ENCODE measurements around the gene DLGAP1. TPM values are rescaled to one million over a fixed set of nuclear protein-coding genes. Genes with fewer than 3 reads are reported as not detected.

The DLGAP1 gene
- total RNA-seq, 2 experiments from 2014 or later: 0.53 to 1.5 TPM

GRCh38 chr18:3827236-3827845 is 627.8 kb downstream of the DLGAP1 start:
- DNase-seq: no peak
- ChIA-PET POLR2A (no interaction called here), CTCF (no interaction called here)
- H3K36me3 Mint-ChIP-seq (ENCODE audit: low read depth): no peaks in the 10 kb centered on the region
- H3K9me3 Mint-ChIP-seq: no peaks in the 10 kb centered on the region
- no peaks in the 10 kb centered on the region for H3K4me1 Mint-ChIP-seq
- H3K27me3 Mint-ChIP-seq: no peaks in the 10 kb centered on the region
- H3K4me3 Mint-ChIP-seq: no peak overlapping the region
- no peak overlapping the region for H3K27ac Mint-ChIP-seq

GRCh38 chr18:3826021-3826420 is 629.1 kb downstream of the DLGAP1 start:
- Mint-ChIP-seq H3K36me3 (ENCODE audit: low read depth) (no peaks in the 10 kb centered on the region), H3K4me3 (no peak overlapping the region), H3K27ac (no peak overlapping the region), H3K4me1 (no peaks in the 10 kb centered on the region), H3K9me3 (no peaks in the 10 kb centered on the region), H3K27me3 (no peaks in the 10 kb centered on the region)
- ChIA-PET CTCF (no interaction called here), POLR2A (no interaction called here)
- DNase-seq: no peak

GRCh38 chr18:3824101-3824500 is 631.0 kb downstream of the DLGAP1 start:
- Mint-ChIP-seq H3K4me1 (no peaks in the 10 kb centered on the region), H3K9me3 (no peaks in the 10 kb centered on the region), H3K27ac (no peak overlapping the region), H3K4me3 (no peak overlapping the region), H3K27me3 (peaks cover 3% of the 10 kb centered on the region), H3K36me3 (ENCODE audit: low read depth) (no peaks in the 10 kb centered on the region)
- DNase-seq: no peak
- CTCF ChIA-PET: no interaction called here
- POLR2A ChIA-PET: no interaction called here

- Mint-ChIP-seq H3K27me3 (peaks cover 3% of the 10 kb centered on the region), H3K4me3 (no peak overlapping the region), H3K4me1 (no peaks in the 10 kb centered on the region), H3K36me3 (ENCODE audit: low read depth) (no peaks in the 10 kb centered on the region), H3K27ac (no peak overlapping the region), H3K9me3 (no peaks in the 10 kb centered on the region)
- ChIA-PET POLR2A (no interaction called here), CTCF (no interaction called here)
- no peak for DNase-seq
Measured at GRCh38 chr18:3823073-3823472, 632.0 kb downstream of the DLGAP1 start.

GRCh38 chr18:3821524-3821923 is 633.6 kb downstream of the DLGAP1 start:
- H3K4me3 Mint-ChIP-seq: no peak overlapping the region
- ChIA-PET CTCF (no interaction called here), POLR2A (no interaction called here)
- H3K27me3 Mint-ChIP-seq: peaks cover 3% of the 10 kb centered on the region
- H3K4me1 Mint-ChIP-seq: no peaks in the 10 kb centered on the region
- no peaks in the 10 kb centered on the region for H3K36me3 Mint-ChIP-seq (ENCODE audit: low read depth)
- DNase-seq: no peak
- no peaks in the 10 kb centered on the region for H3K9me3 Mint-ChIP-seq
- no peak overlapping the region for H3K27ac Mint-ChIP-seq

- H3K4me1 Mint-ChIP-seq: no peaks in the 10 kb centered on the region
- no peaks in the 10 kb centered on the region for H3K36me3 Mint-ChIP-seq (ENCODE audit: low read depth)
- H3K9me3 Mint-ChIP-seq: no peaks in the 10 kb centered on the region
- ChIA-PET POLR2A (no interaction called here), CTCF (no interaction called here)
- no peak overlapping the region for H3K4me3 Mint-ChIP-seq
- H3K27ac Mint-ChIP-seq: no peak overlapping the region
- peaks cover 8% of the 10 kb centered on the region for H3K27me3 Mint-ChIP-seq
- no peak for DNase-seq
Measured at GRCh38 chr18:3819961-3820360, 635.1 kb downstream of the DLGAP1 start.

- POLR2A ChIA-PET: no interaction called here
- peaks cover 8% of the 10 kb centered on the region for H3K27me3 Mint-ChIP-seq
- no peak for DNase-seq
- H3K4me3 Mint-ChIP-seq: no peak overlapping the region
- no peak overlapping the region for H3K27ac Mint-ChIP-seq
- no peaks in the 10 kb centered on the region for H3K4me1 Mint-ChIP-seq
- no peaks in the 10 kb centered on the region for H3K9me3 Mint-ChIP-seq
- H3K36me3 Mint-ChIP-seq (ENCODE audit: low read depth): no peaks in the 10 kb centered on the region
- CTCF ChIA-PET: no interaction called here
Measured at GRCh38 chr18:3816610-3817363, 638.3 kb downstream of the DLGAP1 start.

GRCh38 chr18:3815991-3816390 is 639.1 kb downstream of the DLGAP1 start:
- no peak overlapping the region for H3K27ac Mint-ChIP-seq
- H3K9me3 Mint-ChIP-seq: no peaks in the 10 kb centered on the region
- DNase-seq: no peak
- POLR2A ChIA-PET: no interaction called here
- CTCF ChIA-PET: no interaction called here
- no peak overlapping the region for H3K4me3 Mint-ChIP-seq
- H3K36me3 Mint-ChIP-seq (ENCODE audit: low read depth): no peaks in the 10 kb centered on the region
- no peaks in the 10 kb centered on the region for H3K4me1 Mint-ChIP-seq
- H3K27me3 Mint-ChIP-seq: peaks cover 8% of the 10 kb centered on the region

- Mint-ChIP-seq H3K27ac (no peak overlapping the region), H3K36me3 (ENCODE audit: low read depth) (no peaks in the 10 kb centered on the region), H3K9me3 (no peaks in the 10 kb centered on the region), H3K4me3 (no peak overlapping the region), H3K27me3 (peaks cover 8% of the 10 kb centered on the region), H3K4me1 (no peaks in the 10 kb centered on the region)
- ChIA-PET CTCF (no interaction called here), POLR2A (no interaction called here)
- no peak for DNase-seq
Measured at GRCh38 chr18:3814816-3815215, 640.3 kb downstream of the DLGAP1 start.

- DNase-seq: no peak
- Mint-ChIP-seq H3K9me3 (no peaks in the 10 kb centered on the region), H3K36me3 (ENCODE audit: low read depth) (no peaks in the 10 kb centered on the region), H3K27me3 (peaks cover 3% of the 10 kb centered on the region), H3K4me1 (no peaks in the 10 kb centered on the region), H3K27ac (no peak overlapping the region), H3K4me3 (no peak overlapping the region)
- ChIA-PET POLR2A (no interaction called here), CTCF (no interaction called here)
Measured at GRCh38 chr18:3810296-3810695, 644.8 kb downstream of the DLGAP1 start.

GRCh38 chr18:3808985-3809780 is 645.9 kb downstream of the DLGAP1 start:
- POLR2A ChIA-PET: no interaction called here
- CTCF ChIA-PET: no interaction called here
- no peaks in the 10 kb centered on the region for H3K4me1 Mint-ChIP-seq

GRCh38 chr18:3806656-3807055 is 648.5 kb downstream of the DLGAP1 start:
- no peak overlapping the region for H3K4me3 Mint-ChIP-seq
- ChIA-PET POLR2A (no interaction called here), CTCF (interaction anchor here (0.6 kb wide), 1 partner anchor 35 kb away, joined by 3 read pairs; no protein-coding TSS in a partner anchor)
- no peaks in the 10 kb centered on the region for H3K9me3 Mint-ChIP-seq
- DNase-seq: no peak
- peaks cover 3% of the 10 kb centered on the region for H3K27me3 Mint-ChIP-seq
- no peaks in the 10 kb centered on the region for H3K4me1 Mint-ChIP-seq
- no peak overlapping the region for H3K27ac Mint-ChIP-seq
- H3K36me3 Mint-ChIP-seq (ENCODE audit: low read depth): no peaks in the 10 kb centered on the region

More at GRCh38 chr18:3808985-3809780, 645.9 kb downstream of the DLGAP1 start:
- no peak overlapping the region for H3K4me3 Mint-ChIP-seq
- peaks cover 3% of the 10 kb centered on the region for H3K27me3 Mint-ChIP-seq
- no peak for DNase-seq
- H3K36me3 Mint-ChIP-seq (ENCODE audit: low read depth): no peaks in the 10 kb centered on the region
- no peak overlapping the region for H3K27ac Mint-ChIP-seq
- no peaks in the 10 kb centered on the region for H3K9me3 Mint-ChIP-seq

GRCh38 chr18:3804336-3804735 is 650.8 kb downstream of the DLGAP1 start:
- POLR2A ChIA-PET: no interaction called here
- no peak for DNase-seq
- H3K4me1 Mint-ChIP-seq: no peaks in the 10 kb centered on the region
- H3K27me3 Mint-ChIP-seq: no peaks in the 10 kb centered on the region
- H3K27ac Mint-ChIP-seq: no peak overlapping the region
- no peak overlapping the region for H3K4me3 Mint-ChIP-seq
- H3K36me3 Mint-ChIP-seq (ENCODE audit: low read depth): no peaks in the 10 kb centered on the region
- CTCF ChIA-PET: no interaction called here
- H3K9me3 Mint-ChIP-seq: no peaks in the 10 kb centered on the region

GRCh38 chr18:3803350-3803749 is 651.8 kb downstream of the DLGAP1 start:
- H3K9me3 Mint-ChIP-seq: no peaks in the 10 kb centered on the region
- POLR2A ChIA-PET: no interaction called here
- H3K27ac Mint-ChIP-seq: no peak overlapping the region
- CTCF ChIA-PET: no interaction called here
- H3K36me3 Mint-ChIP-seq (ENCODE audit: low read depth): no peaks in the 10 kb centered on the region
- no peak overlapping the region for H3K4me3 Mint-ChIP-seq
- no peaks in the 10 kb centered on the region for H3K4me1 Mint-ChIP-seq
- no peaks in the 10 kb centered on the region for H3K27me3 Mint-ChIP-seq
- DNase-seq: no peak

All from activated CD4-positive, alpha-beta memory T cell treated with anti-CD3 and anti-CD28 coated beads, Interleukin-2, amount 10 ng/mL, durations not matched to agents 7 days and 5 days (primary cell).